ENCODE results near the gene EPN3.

Gene EPN3

DNA sequence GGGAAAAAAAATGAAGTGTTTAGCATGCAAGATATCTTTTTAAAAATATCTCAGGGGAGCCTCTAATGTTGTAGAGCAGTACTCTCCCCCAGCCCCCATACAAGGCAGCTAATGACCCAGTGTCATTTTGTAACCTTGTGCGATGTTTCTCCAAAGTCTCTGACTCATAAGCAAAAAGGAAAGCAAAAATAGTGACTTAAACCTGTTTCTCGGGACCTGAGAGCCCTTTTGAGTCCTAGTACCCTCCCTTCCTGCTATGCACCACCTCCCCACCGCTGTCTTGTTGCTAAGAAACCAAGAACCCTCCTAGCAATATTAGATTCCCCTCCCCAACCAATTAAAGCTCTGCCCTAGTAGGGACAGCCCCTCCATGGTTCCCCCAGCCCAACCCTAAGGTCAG is 21.5 kb upstream of the EPN3 start:
- peak; percentile 32 to 36 for DNase-seq

DNA sequence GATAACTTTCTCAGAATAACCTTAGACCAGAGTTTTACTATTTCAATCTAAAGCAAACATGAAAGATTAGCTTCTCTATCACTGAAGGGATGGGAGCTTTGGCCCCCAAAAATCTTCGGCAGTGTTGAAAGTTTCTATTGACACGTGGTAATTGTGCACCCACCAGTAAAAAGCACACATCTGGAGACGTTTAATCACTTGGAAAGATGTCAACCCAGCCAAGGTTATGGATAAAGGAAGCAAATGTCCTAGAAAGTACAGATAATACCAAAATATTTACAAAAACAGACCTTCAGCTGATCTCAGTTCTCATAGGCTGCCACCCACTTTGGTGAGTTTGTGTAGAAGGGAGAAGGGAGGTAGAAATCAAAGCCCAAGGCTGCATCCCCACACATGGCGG is 19.0 kb upstream of the EPN3 start:
- DNase-seq, result no peak

- DNase-seq, result no peak
These were observed 18.1 kb upstream of the EPN3 start for GRCh38 chr17:50514388-50514787.

DNA sequence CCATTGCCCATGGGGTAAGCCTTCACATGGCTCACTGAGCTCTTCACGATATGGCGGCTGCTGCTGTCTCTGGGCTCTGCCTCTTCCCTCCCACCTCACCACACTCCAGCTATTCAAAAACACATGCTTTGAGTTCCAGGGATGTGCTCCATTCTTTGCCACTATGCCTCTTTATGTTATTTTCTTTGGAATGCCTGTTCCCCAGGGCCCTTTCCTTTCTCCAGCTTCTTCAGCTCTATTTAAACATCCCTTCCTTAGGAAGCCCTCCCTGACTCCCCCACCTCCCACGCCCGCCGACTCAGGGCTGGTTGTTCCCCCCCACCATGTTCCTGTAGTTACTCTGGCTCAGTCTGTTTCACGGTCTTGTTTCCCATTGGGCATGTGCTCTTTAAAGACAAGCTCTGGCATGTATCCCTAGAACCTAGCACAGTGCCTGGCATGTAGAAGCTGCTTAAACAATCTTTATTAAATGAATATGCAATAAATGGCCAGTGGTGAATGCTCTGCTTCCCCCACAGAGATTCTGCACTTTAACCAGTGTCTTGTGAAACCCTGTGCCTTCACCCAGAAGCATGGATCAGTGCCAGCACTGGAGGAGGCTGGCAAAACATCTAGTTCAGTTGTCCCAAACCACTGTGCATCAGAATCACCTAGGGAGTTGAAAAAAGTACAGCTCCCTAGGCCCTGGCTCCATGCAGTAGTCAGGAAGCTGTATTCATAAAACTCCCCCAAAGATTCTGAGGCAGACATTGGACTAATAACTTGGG is 17.4 kb upstream of the EPN3 start:
- DNase-seq, result no peak

- no peak for DNase-seq
These were observed 15.5 kb upstream of the EPN3 start for GRCh38 chr17:50517011-50517410.

DNA sequence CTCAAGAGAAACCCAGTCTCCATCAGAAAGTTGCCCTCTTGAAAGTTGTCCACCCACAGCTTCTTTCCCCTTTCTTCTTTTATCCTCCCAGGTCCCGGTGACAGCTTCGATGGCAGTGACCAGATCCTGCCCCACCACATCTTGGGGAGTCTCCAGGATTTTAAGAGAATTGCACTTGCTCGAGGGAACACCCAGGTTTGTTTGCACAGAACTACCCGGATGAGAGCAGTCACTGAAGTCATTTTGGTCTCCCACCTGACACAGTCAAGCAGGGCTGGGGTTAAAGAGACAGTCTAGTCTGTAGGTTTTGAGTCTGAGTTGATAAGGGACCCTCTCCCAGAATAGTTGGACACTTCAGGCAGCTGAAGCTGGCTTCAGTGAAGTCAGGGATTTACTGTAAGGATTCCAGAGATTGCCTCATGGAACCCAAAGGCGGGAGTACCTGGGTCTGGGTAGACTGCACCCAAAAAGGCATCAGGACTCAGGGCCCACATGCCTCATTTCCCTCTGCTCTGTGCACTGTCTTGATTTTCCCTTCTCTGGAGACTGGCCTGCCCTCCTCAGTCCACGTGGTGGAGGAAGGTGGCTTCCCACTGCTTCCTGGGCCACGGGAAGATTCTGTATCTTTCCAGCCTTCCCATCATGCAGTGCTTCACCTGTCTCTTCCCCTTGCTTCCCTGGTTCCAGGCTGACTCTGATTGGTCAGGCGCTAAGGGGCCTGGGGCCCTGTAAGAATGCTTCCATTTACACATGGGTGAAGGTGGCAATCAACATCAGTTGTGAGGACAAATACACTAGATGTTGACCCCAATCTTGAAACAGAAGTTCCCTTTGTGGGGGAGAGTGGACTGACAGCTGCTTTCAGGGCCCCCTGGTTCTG is 14.8 kb upstream of the EPN3 start:
- DNase-seq, result no peak

- no peak for DNase-seq
These were observed 14.0 kb upstream of the EPN3 start for GRCh38 chr17:50518384-50519023.

DNA sequence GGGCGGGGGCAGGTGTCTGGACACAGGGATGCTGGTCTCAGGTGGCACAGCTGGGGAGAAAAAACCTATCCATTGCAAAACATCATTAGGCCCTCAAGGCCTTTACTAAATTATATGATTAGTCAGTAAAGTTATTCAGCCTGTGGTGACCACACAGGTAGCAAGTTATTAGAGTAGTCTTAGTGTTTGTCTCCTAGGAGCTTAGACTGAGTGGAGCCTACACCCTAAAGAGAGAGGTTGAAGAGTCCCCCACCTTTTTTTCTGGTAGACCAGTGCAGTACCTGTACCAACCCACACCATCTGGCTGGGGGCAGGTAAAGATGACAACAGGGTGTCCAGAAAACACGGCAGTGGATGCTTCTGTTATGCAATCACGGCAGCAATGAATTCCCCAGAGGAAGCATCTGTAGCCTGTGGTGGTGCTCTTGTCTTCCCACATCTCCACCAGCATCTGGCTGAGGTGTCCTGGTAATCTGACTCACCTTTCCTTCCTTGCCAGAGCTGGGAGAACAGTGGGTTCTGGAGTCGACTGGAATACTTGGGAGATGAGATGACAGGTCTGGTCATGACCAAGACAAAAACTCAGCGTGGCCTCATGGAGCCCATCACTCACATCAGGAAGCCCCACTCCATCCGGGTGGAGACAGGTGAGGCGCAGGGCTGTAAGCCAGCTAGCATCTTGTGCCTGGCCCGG is 13.2 kb upstream of the EPN3 start:
- no peak for DNase-seq

GRCh38 chr17:50520483-50520882 is 12.1 kb upstream of the EPN3 start:
- DNase-seq, result no peak

- no peak for DNase-seq
These were observed 11.0 kb upstream of the EPN3 start for GRCh38 chr17:50521514-50521913.

DNA sequence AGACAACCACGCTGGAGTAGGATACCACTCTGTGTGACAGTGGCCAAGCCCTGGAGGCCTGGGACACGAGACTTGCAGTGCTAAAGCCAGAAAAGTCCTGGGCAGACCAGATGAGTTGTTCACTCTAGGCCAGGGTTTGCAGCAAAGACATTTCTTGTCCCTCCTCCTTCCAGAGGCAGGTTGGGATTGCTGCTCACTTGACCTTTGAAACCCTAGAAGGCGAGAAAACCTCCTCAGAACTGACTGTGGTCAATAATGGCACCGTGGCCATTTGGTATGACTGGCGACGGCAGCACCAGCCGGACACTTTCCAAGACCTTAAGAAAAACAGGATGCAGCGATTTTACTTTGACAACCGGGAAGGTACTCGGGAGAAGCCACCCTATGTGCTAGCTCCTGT is 9.8 kb upstream of the EPN3 start:
- no peak for DNase-seq

- no peak for DNase-seq
These were observed 9.3 kb upstream of the EPN3 start for GRCh38 chr17:50523208-50523607.

DNA sequence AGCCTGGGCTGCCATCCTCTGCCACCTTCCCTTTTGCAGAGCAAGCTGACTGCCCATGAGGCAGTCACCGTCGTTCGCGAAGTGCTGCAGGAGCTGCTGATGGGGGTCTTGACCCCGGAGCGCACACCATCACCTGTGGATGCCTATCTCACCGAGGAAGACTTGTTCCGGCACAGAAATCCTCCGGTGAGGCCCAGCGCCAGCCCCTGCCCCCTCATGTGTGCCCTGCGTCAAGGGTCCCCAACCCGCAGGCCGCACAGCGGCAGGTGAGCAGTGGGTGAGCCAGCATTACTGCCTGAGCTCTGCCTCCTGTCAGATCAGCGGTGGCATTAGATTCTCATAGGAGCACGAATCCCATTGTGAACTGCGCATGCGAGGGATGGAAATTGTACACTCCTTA is 7.7 kb upstream of the EPN3 start:
- no peak for DNase-seq

- DNase-seq, result no peak
These were observed 5.3 kb upstream of the EPN3 start for GRCh38 chr17:50527155-50527762.

DNA sequence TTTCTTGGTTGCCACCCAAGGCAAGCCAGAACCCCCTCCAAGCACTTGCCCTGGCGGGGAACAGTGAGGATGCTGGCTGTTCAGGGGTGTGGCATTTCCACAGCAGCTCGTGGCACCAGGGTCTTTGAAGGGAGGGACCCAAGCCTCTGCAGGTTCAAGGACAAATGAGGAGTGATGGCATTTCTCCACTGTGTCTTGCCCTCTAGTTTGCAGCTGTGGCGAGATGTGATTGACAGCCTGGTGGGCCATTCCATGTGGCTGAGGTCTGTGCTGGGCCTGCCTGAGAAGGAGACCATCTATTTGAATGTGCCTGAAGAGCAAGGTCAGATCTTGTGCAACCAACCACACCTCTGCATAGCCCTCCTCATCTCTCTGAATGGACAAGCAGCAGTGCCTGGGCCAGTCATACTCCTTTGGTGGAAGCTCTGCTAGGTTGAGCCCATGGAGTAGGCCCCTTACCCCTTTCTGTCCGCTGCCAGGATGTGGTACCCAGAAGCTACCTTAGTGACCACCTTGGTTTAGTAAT is 4.5 kb upstream of the EPN3 start:
- DNase-seq, result no peak

DNA sequence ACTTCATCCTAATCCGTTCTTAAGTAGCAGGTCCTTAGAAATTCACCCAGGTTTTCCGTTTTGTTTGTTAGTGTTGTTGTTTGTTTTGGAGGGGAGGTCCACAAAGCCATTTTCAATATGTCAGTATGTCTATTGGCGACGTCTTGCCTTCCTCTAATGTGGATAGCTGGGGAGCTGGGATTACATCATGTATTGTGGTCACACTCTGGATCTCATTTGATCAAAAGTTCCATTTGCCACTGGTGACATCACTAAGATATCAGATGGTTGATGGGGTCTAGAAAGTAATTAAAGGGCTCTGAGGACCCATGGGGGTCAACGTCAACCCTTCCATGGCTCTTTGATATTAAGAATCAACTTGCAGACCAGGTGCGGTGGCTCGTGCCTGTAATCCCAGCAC is 2.7 kb upstream of the EPN3 start:
- no peak for DNase-seq

DNA sequence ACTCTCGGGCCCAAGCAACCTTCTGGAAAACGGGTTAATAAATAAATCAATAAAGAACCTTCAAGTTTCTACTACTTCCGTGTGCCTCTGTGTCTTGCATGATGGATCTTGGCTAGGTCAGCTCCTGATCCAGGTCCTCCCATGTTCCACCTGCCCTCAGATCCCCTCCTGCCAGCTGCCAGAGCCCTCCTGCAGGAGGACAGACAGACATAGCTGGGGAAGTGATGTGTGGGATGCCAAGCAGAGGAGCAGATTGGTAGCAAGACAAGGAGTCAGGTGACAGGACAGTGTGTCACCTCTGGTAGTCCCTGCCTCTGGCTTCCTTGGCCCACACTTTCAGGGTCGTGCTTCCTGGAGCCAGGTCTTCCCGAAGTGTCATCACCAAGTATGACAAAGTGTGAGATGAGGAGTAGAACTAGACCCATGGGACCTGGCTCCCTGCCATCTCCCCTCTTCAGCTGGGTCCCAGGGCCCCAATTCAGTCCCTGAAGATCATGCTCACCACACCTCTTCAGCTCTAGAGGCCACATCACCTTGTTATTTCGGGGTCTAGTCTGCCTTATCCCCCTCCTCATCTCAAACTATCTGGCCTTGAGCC is 1.0 kb upstream of the EPN3 start:
- no peak for DNase-seq

GRCh38 chr17:50533185-50533584 is 650 bp downstream of the EPN3 start:
- no peak for DNase-seq

DNA sequence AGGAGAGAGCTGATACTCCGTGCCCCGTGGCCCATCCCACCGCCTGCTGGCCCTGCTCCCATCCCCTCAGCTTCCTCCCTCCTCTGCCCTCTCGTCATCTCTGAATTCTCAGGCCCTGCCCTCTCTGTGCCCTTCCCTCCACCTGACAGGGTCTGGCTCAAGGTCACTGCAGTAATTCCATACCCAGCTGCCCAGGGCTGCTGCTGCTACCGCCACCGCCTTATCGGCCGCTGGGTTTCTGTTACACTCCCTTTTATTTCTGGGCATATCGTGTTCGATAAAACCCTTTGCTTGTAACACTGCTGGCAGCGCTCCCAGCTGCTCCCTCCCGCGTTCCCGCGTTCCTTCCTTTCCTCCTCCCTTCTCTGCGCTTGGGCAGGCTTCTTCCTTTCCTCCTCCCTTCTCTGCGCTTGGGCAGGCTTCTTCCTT is 1.2 kb downstream of the EPN3 start:
- DNase-seq, result no peak

DNA sequence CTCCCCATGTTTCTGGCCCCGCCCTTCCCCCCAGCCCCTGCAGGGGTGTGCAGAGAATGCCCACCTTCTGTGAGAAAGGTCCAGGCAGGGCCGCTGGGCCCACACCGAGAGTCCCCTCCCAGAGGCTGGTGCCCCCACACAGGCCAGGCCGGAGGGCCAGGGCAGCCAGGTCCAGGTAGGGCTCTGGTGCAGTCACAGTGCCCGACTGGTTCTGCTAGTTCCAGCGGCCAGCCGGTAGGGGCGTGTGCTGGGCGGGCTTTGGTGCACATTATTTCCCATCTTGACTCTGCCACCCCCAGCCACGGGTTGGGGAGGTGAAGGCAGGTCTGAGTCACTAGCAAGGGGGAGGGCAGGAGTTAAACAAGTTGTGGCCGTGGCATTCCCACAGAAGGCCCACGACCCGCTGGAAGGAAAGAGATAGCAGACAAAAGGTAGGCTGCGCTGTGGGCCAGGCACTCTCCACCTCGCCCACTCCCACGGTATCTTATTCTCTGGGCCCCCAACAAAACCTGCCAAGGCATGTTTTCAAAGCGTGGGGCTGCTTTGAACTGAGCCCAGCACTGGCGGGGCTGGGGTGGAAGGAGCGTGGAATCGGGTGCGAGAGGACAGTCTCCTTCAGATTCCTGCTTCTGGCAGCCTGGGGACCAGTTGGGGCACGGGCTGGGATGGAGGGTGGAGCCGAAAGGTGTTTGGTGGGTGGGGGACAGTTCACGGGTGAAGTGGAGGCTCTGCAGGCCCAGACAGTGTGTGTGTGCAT is 1.9 kb downstream of the EPN3 start:
- DNase-seq, result peak in 1 of 2 experiments; percentile 29

DNA sequence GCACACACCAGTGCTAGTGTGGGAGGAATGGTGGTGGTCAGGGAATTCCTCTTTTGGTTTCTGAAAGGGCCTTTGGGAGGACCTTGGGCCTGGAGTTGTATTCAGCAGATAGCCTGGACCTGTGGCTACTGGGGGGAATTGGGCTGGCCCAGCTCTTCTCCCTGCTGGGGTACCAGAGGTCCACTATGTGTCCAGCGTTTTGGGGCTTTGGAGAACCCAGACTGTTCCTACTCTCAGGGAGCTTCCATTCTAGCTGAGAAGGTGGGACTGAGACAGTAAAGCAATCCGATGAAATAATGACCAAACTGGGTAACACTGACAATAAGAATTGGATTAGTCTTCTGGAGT is 2.4 kb downstream of the EPN3 start:
- DNase-seq, result no peak

All from stimulated activated CD4-positive, alpha-beta T cell treated with anti-CD3 and anti-CD28 coated beads, Interleukin-4, amount 100 ng/mL, for 4 hours (primary cell).